Measurements from ENCODE around the gene SDCBP2. TPM values are rescaled to one million over a fixed set of nuclear protein-coding genes. Genes with fewer than 3 reads are reported as not detected.
A peak's percentile ranks its signal among the peaks of the same experiment; 100 is the strongest.

The SDCBP2 gene
- total RNA-seq, 1 donor from 2014 or later: 1.2 TPM

DNA sequence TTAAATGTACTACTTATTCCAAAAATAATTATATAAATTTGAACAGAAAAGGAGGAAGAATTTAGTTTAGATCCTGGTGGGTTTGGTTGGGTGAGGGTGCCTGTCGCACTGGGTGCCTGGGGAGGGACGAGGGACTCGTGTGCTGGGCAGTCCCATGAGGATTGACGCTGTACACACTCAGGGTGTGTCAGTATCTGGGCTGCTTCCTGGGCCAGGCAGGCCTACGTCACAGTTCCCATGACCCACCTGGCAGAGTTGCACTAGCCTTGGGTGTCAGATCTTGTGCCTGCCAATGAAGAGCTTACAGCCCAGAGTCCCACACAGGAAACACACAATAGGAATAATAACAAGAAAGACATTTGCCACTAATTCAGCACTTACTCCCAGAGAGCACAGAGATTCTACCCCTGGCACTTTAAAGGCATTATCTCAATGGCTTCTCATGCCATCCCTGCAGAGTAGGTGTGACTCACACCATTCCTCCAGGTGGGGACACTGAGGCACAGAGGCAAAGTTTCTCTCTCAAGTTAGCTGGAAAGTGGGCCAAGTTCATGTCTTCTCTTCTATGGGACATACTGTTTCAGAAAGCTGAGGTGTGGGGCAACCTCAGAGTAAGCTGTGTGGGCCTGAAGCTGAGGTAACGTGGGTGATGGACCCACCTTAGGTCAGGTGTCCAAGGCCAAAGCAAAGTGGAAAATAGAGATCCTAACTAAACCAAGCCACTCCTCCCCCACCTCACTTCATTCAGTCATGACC is 1.3 kb upstream of the SDCBP2 start:
- DNase-seq (peak; percentile 23), ATAC-seq (ENCODE audit: low read depth) (peak; percentile 59)
- Mint-ChIP-seq H3K9me3 (no peaks in the 10 kb centered on the region), H3K27me3 (no peaks in the 10 kb centered on the region), H3K36me3 (ENCODE audit: low read depth) (peaks cover 42% of the 10 kb centered on the region), H3K4me1 (peaks cover 52% of the 10 kb centered on the region), H3K27ac (peak overlapping the region; percentile 88), H3K4me3 (no peak overlapping the region)
- ChIA-PET CTCF (interaction anchor here (1.9 kb wide), 1 partner anchor 173 kb away, joined by 4 read pairs; no protein-coding TSS in a partner anchor), POLR2A (interaction anchor here (0.5 to 1.1 kb wide), 5 partner anchors 56 to 1279 kb away, joined by 3 to 4 read pairs (median 3); partner anchors contain the start of gene FKBP1A)
- TF ChIP-seq, protein P1, sequence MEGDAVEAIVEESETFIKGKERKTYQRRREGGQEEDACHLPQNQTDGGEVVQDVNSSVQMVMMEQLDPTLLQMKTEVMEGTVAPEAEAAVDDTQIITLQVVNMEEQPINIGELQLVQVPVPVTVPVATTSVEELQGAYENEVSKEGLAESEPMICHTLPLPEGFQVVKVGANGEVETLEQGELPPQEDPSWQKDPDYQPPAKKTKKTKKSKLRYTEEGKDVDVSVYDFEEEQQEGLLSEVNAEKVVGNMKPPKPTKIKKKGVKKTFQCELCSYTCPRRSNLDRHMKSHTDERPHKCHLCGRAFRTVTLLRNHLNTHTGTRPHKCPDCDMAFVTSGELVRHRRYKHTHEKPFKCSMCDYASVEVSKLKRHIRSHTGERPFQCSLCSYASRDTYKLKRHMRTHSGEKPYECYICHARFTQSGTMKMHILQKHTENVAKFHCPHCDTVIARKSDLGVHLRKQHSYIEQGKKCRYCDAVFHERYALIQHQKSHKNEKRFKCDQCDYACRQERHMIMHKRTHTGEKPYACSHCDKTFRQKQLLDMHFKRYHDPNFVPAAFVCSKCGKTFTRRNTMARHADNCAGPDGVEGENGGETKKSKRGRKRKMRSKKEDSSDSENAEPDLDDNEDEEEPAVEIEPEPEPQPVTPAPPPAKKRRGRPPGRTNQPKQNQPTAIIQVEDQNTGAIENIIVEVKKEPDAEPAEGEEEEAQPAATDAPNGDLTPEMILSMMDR (IDR thresholded peaks at IDR 0.05): no peak
- intact Hi-C loops (cut with micrococcal nuclease): no loop called here

DNA sequence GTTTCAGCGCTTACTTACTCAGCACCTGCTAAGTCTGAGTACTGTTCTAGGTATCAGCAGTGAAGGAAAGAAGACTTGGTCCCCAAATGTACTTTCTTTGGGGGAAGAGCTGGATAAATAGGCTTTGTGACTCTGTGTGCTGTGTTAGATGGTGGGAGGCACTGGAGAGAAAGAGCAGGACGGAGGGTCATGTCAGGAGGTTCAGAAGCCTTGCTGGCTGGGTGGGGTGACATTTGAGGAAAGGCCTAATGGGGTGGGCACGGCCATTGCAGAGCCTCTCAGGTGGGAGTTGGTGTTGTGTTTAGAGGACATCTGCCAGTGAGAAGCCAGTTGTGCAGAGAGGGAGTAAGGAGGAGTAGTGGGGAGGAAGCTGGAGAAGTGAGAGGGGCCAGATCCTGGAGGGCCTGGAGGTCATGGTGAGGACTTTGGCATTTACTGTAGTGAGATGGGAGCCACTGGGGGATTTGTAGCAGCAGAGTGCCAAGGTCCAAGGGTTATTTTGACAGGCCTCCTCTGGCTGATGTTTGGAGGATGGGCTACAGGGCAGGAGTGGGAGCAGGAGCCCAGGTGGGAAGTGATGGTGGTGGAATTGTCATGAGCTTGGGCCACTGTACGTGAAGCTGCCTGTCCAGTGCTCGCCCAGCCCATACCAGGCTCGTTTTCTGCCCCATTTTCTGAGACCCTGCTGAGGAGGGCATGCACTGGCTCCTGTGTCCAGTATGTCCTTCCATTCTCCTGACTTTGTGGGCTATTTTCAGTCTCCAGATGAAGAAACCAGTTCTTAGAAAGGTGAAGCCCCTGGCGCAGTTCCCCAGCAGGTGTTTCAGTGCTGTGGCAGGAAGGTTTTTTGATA is 886 bp downstream of the SDCBP2 start:
- no peak overlapping the region for H3K4me3 Mint-ChIP-seq
- H3K36me3 Mint-ChIP-seq (ENCODE audit: low read depth): peaks cover 28% of the 10 kb centered on the region
- H3K27ac Mint-ChIP-seq: peak overlapping the region; percentile 61
- H3K4me1 Mint-ChIP-seq: peaks cover 52% of the 10 kb centered on the region
- ChIA-PET POLR2A (interaction anchor here (1.1 kb wide), 1 partner anchor 107 kb away, joined by 3 read pairs; no protein-coding TSS in a partner anchor), CTCF (interaction anchor here (1.2 kb wide), 1 partner anchor 176 kb away, joined by 4 read pairs; no protein-coding TSS in a partner anchor)
- DNase-seq (peak; percentile 7), ATAC-seq (ENCODE audit: low read depth) (no peak)
- TF ChIP-seq, protein P1 (IDR thresholded peaks at IDR 0.05): no peak
- intact Hi-C loops (cut with micrococcal nuclease): loop anchor here (10.0 kb wide), 1 partner anchor 1147 kb away; the partner anchor contains the start of gene SNRPB
- H3K27me3 Mint-ChIP-seq: no peaks in the 10 kb centered on the region
- no peaks in the 10 kb centered on the region for H3K9me3 Mint-ChIP-seq

DNA sequence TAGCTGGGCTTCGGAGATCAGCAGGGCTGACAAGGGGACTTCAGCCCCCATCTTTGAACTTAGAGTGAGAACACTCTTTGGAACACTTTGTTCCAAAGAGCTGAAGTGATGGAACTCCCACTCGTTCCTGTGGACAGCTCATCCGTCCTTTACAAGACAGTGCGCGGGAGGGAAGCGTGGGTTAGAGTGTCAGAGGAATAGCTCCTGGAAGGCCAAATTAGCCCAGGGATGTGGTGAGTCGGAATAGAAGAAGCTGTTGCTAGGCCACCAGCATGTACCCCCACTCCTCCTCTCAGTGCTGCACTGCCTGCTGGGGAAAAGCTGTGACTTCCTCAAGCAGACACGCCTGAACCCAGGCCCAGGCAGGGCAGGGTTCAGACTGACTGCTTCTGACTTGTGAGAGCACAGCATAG is 1.7 kb downstream of the SDCBP2 start:
- ChIA-PET CTCF (interaction anchor here (1.2 kb wide), 1 partner anchor 176 kb away, joined by 4 read pairs; no protein-coding TSS in a partner anchor), POLR2A (interaction anchor here (1.1 kb wide), 1 partner anchor 108 kb away, joined by 3 read pairs; no protein-coding TSS in a partner anchor)
- DNase-seq (peak; percentile 4), ATAC-seq (ENCODE audit: low read depth) (no peak)
- Mint-ChIP-seq H3K27ac (peak overlapping the region; percentile 46), H3K4me1 (peaks cover 52% of the 10 kb centered on the region), H3K36me3 (ENCODE audit: low read depth) (peaks cover 20% of the 10 kb centered on the region), H3K9me3 (no peaks in the 10 kb centered on the region), H3K27me3 (no peaks in the 10 kb centered on the region), H3K4me3 (no peak overlapping the region)
- TF ChIP-seq, protein P1 (IDR thresholded peaks at IDR 0.05): no peak
- intact Hi-C loops (cut with micrococcal nuclease): loop anchor here (10.0 kb wide), 1 partner anchor 1148 kb away; the partner anchor contains the start of gene SNRPB

DNA sequence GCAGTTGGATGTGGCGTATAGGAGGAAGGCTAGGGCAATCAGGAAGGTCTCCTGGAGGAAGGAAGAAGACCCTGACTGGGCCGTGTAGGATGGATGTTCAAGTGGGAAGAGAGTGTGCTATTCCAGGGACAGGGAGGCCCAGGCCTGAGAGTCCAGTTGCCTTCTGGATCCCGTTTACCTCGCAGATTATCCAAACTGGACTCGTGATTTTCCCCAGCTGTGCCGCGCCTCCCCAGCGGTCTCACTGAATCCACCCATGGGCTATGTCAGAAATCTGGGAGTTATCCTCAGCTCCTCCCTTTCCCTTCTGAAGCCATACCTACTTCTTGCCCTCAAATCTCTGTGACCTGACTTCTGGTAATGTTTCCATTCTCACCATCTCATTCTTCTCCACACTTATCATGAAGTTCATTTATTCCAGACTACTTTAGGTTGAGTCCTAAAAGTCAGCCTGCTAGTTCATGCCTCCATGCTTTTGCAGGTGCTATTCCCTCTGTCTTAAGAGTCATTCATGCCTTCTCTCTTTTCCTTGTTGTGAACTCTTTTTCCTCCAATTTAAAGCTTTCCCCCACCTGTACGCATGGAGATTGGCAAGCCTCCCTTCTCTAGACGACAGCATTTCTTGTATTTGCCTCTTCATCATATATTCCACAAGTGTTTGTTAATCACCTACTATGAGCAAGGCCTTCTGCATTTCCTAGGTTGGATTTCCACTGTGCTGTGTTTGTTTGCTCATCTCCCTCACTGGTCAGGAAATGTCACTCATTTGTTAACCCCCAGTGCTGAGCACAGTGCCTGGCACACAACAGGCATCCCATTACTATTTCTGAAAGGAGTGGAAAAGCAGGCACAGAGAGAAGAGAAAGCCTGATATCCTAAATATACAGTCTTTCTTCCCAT is 2.7 kb downstream of the SDCBP2 start:
- ChIA-PET POLR2A (interaction anchor here (0.8 to 1.9 kb wide), 6 partner anchors 10 to 141 kb away, joined by 3 to 19 read pairs (median 4); partner anchors contain the start of genes FKBP1A and NSFL1C), CTCF (interaction anchor here (1.0 kb wide), 2 partner anchors 13 to 141 kb away, joined by 3 to 5 read pairs; partner anchors contain the start of gene NSFL1C)
- Mint-ChIP-seq H3K27me3 (no peaks in the 10 kb centered on the region), H3K9me3 (no peaks in the 10 kb centered on the region), H3K36me3 (ENCODE audit: low read depth) (peaks cover 14% of the 10 kb centered on the region), H3K27ac (no peak overlapping the region), H3K4me3 (no peak overlapping the region), H3K4me1 (peaks cover 47% of the 10 kb centered on the region)
- ATAC-seq (ENCODE audit: low read depth): no peak
- TF ChIP-seq, protein P1 (IDR thresholded peaks at IDR 0.05): no peak
- no peak for DNase-seq
- intact Hi-C loops (cut with micrococcal nuclease): loop anchor here (10.0 kb wide), 1 partner anchor 1149 kb away; the partner anchor contains the start of gene SNRPB

Measured in activated B cell treated with CpG ODN at 0.5 μM for 24 hours (primary cell).